H9 (cell line): ENCODE measurements around the gene TUBG1. TPM values are rescaled to one million over a fixed set of nuclear protein-coding genes. Genes with fewer than 3 reads are reported as not detected.

Source experiments
- DNase-seq: peaks from one replicate; pipeline ENCODE4 v3.0.0-alpha.2; 2017
- H2AFZ ChIP-seq: one replicate; pipeline ENCODE4 v1.6.1; 2013; ENCODE audit warnings: mild to moderate bottlenecking, low read length, control low read depth, moderate library complexity
- H2AK5ac ChIP-seq: 2 replicates; pipeline ENCODE4 v1.6.1; 2013; ENCODE audit warnings: low read length, control low read depth, mixed read lengths; ENCODE audit not compliant: insufficient read length
- H2BK120ac ChIP-seq: one replicate; pipeline ENCODE4 v1.6.1; 2013; ENCODE audit warnings: low read depth, mild to moderate bottlenecking, low read length, control low read depth, inconsistent platforms; ENCODE audit not compliant: poor library complexity, severe bottlenecking
- H2BK12ac ChIP-seq: 2 replicates; pipeline ENCODE4 v1.6.1; 2013; ENCODE audit warnings: low read length, control low read depth, mixed read lengths, low read depth; ENCODE audit not compliant: insufficient read length
- H2BK15ac ChIP-seq: 2 replicates; pipeline ENCODE4 v1.6.1; 2013; ENCODE audit warnings: low read depth, low read length, control low read depth
- H2BK20ac ChIP-seq: one replicate; pipeline ENCODE4 v1.6.1; 2013; ENCODE audit warnings: low read depth, mild to moderate bottlenecking, low read length, control low read depth, inconsistent platforms; ENCODE audit not compliant: poor library complexity, severe bottlenecking
- H2BK5ac ChIP-seq: 2 replicates; pipeline ENCODE4 v1.6.1; 2013; ENCODE audit warnings: low read length, control low read depth, mixed read lengths; ENCODE audit not compliant: insufficient read length
- H3K14ac ChIP-seq: 2 replicates; pipeline ENCODE4 v1.6.1; 2013; ENCODE audit warnings: low read length, control low read depth; ENCODE audit not compliant: insufficient read depth
- H3K18ac ChIP-seq: 2 replicates; pipeline ENCODE4 v1.6.1; 2013; ENCODE audit warnings: low read depth, mild to moderate bottlenecking, mixed read lengths, low read length, control low read depth; ENCODE audit not compliant: insufficient read length
- H3K23ac ChIP-seq: 2 replicates; pipeline ENCODE4 v1.6.1; 2013; ENCODE audit warnings: low read length, control low read depth, mixed read lengths, low read depth; ENCODE audit not compliant: insufficient read length
- H3K23me2 ChIP-seq: 2 replicates; pipeline ENCODE4 v1.6.1; 2013; ENCODE audit warnings: low read depth, mild to moderate bottlenecking, mixed read lengths, low read length, control low read depth; ENCODE audit not compliant: insufficient read length, poor library complexity, severe bottlenecking
- H3K27ac ChIP-seq: 2 replicates; pipeline ENCODE4 v1.5.1; 2013; ENCODE audit warnings: low read length, control low read depth, mixed read lengths, low read depth; ENCODE audit not compliant: insufficient read length
- H3K27me3 ChIP-seq: 2 replicates; pipeline ENCODE4 v1.6.1; 2013; ENCODE audit warnings: low read length, control low read depth, inconsistent platforms; ENCODE audit not compliant: insufficient read depth
- H3K4ac ChIP-seq: 2 replicates; pipeline ENCODE4 v1.6.1; 2013; ENCODE audit warnings: low read depth, mild to moderate bottlenecking, control low read depth, inconsistent platforms, low read length, moderate library complexity
- H3K4me1 ChIP-seq: 2 replicates; pipeline ENCODE4 v1.6.1; 2013; ENCODE audit warnings: low read length, control low read depth, inconsistent platforms; ENCODE audit not compliant: insufficient read depth
- H3K4me2 ChIP-seq: 2 replicates; pipeline ENCODE4 v1.6.1; 2013; ENCODE audit warnings: low read length, control low read depth, mixed read lengths; ENCODE audit not compliant: insufficient read length, insufficient read depth
- H3K56ac ChIP-seq: 2 replicates; pipeline ENCODE4 v1.6.1; 2013; ENCODE audit warnings: low read depth, mild to moderate bottlenecking, mixed read lengths, low read length, control low read depth; ENCODE audit not compliant: insufficient read length
- H3K79me1 ChIP-seq: 2 replicates; pipeline ENCODE4 v1.6.1; 2013; ENCODE audit warnings: low read depth, mild to moderate bottlenecking, moderate library complexity, low read length, control low read depth, inconsistent platforms; ENCODE audit not compliant: insufficient read depth, poor library complexity, severe bottlenecking
- H3K79me2 ChIP-seq: 2 replicates; pipeline ENCODE4 v1.6.1; 2013; ENCODE audit warnings: low read length, control low read depth, inconsistent platforms; ENCODE audit not compliant: insufficient read depth
- H3K9ac ChIP-seq: 2 replicates; pipeline ENCODE4 v1.6.1; 2013; ENCODE audit warnings: low read length, control low read depth, mixed read lengths; ENCODE audit not compliant: insufficient read length; ENCODE audit errors: extremely low read depth
- H3K9me3 ChIP-seq: one replicate; pipeline ENCODE4 v1.6.1; 2013; ENCODE audit warnings: low read depth, low read length, inconsistent platforms; ENCODE audit not compliant: control insufficient read depth
- H3T11ph ChIP-seq: one replicate; pipeline ENCODE4 v1.6.1; 2013; ENCODE audit warnings: mild to moderate bottlenecking, low read length, control low read depth, inconsistent platforms
- H4K20me1 ChIP-seq: one replicate; pipeline ENCODE4 v1.6.1; 2013; ENCODE audit not compliant: control insufficient read depth, insufficient read length, insufficient read depth
- H4K5ac ChIP-seq: 2 replicates; pipeline ENCODE4 v1.6.1; 2013; ENCODE audit warnings: low read depth, mild to moderate bottlenecking, mixed read lengths, low read length, control low read depth; ENCODE audit not compliant: insufficient read length
- H4K8ac ChIP-seq: replicated peaks from 2 replicates; pipeline ENCODE4 v1.6.1; 2013; ENCODE audit warnings: low read length, control low read depth, mixed read lengths, low read depth; ENCODE audit not compliant: insufficient read length
- H4K91ac ChIP-seq: 2 replicates; pipeline ENCODE4 v1.6.1; 2013; ENCODE audit warnings: low read depth, mild to moderate bottlenecking, moderate library complexity, mixed read lengths, low read length, control low read depth; ENCODE audit not compliant: insufficient read length
- H3K27ac Mint-ChIP-seq, 3 experiments: 2 replicates in 2 of 3; 3 replicates in 1 of 3; pipeline ENCODE4 v1.8.0; 2020 to 2021; ENCODE audit warnings: mixed read lengths in 3 of 3, mild to moderate bottlenecking in 1 of 3, moderate library complexity in 1 of 3
- H3K27me3 Mint-ChIP-seq: 2 replicates; pipeline ENCODE4 v1.8.0; 2021; ENCODE audit warnings: low read depth, mild to moderate bottlenecking, moderate library complexity, mixed read lengths
- H3K36me3 Mint-ChIP-seq, 3 experiments: 2 replicates in 2 of 3; 3 replicates in 1 of 3; pipeline ENCODE4 v1.8.0; 2020 to 2021; ENCODE audit warnings: low read depth in 3 of 3, mixed read lengths in 3 of 3; ENCODE audit not compliant: insufficient read depth in 1 of 3
- H3K4me1 Mint-ChIP-seq, 2 experiments: 2 replicates each; pipeline ENCODE4 v1.8.0; 2020; ENCODE audit warnings: mixed read lengths in 2 of 2
- H3K4me3 Mint-ChIP-seq, 2 experiments: 2 replicates in 1 of 2; 3 replicates in 1 of 2; pipeline ENCODE4 v1.8.0; 2020 to 2021; ENCODE audit warnings: mild to moderate bottlenecking in 2 of 2, mixed read lengths in 2 of 2, moderate library complexity in 1 of 2
- H3K9me3 Mint-ChIP-seq, 2 experiments: 2 replicates in 1 of 2; 3 replicates in 1 of 2; pipeline ENCODE4 v1.8.0; 2020; ENCODE audit warnings: mild to moderate bottlenecking in 2 of 2, mixed read lengths in 2 of 2, moderate library complexity in 1 of 2
- WGBS: extraction: QIAGEN DNeasy Blood & Tissue Kit; methylation state at CpG from one replicate; pipeline ENCODE4 v1.1.7; 2013; ENCODE audit warnings: missing lambda C conversion rate, low lambda C conversion rate, mixed read lengths; ENCODE audit not compliant: insufficient read length; ENCODE audit errors: extremely low coverage; 5-methylcytosine and 5-hydroxymethylcytosine counted together
- total RNA-seq: library from RNA; stranded (reverse); gene quantifications from 2 replicates; pipeline ENCODE4 v1.2.1, GENCODE V29; 2021
- TF ChIP-seq, protein P1 (sequence below): fragments of 200-600 bp; sonication (generic); conservative IDR thresholded peaks from 3 replicates; pipeline ENCODE4 v1.8.0; 2021; ENCODE audit warnings: antibody characterized with exemption, mild to moderate bottlenecking

TUBG1 gene
- total RNA-seq, 1 experiment from 2014 or later, result 122 TPM

DNA sequence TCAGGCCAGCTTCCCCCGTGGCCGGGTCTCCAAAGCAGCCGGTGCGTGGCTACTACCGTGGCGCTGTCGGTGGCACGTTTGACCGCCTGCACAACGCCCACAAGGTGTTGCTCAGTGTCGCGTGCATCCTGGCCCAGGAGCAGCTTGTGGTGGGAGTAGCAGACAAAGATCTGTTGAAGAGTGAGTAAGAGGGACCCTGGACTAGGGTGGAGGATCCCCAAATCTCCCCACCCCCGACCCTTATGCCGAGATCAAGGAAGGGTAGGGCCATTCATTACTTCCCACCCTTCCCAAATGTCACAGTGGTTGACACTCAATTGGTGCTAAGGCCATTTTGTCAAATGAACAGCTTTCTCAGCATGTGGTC, 46.4 kb upstream of the TUBG1 start:
- TF ChIP-seq, protein P1, sequence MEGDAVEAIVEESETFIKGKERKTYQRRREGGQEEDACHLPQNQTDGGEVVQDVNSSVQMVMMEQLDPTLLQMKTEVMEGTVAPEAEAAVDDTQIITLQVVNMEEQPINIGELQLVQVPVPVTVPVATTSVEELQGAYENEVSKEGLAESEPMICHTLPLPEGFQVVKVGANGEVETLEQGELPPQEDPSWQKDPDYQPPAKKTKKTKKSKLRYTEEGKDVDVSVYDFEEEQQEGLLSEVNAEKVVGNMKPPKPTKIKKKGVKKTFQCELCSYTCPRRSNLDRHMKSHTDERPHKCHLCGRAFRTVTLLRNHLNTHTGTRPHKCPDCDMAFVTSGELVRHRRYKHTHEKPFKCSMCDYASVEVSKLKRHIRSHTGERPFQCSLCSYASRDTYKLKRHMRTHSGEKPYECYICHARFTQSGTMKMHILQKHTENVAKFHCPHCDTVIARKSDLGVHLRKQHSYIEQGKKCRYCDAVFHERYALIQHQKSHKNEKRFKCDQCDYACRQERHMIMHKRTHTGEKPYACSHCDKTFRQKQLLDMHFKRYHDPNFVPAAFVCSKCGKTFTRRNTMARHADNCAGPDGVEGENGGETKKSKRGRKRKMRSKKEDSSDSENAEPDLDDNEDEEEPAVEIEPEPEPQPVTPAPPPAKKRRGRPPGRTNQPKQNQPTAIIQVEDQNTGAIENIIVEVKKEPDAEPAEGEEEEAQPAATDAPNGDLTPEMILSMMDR, result no peak
- no peak for DNase-seq
- H3K4me2 ChIP-seq, result peak overlapping the region; percentile 86
- H4K8ac ChIP-seq, result no peak overlapping the region
- H3K27me3 ChIP-seq, result no peaks in the 10 kb centered on the region
- H3K23me2 ChIP-seq, result peaks cover 16% of the 10 kb centered on the region
- H3K4me1 ChIP-seq, result peaks cover 2% of the 10 kb centered on the region; the same call in 1 of the 2 replicates
- no peak overlapping the region for H2AFZ ChIP-seq
- no peak overlapping the region for H3T11ph ChIP-seq
- H2BK120ac ChIP-seq, result no peak overlapping the region
- no peak overlapping the region for H2BK20ac ChIP-seq
- H3K79me1 ChIP-seq, result peaks cover 4% of the 10 kb centered on the region
- H3K4ac ChIP-seq, result no peak overlapping the region
- no peak overlapping the region for H2AK5ac ChIP-seq
- no peak overlapping the region for H2BK12ac ChIP-seq
- H3K18ac ChIP-seq, result no peak overlapping the region
- no peak overlapping the region for H3K14ac ChIP-seq
- H3K9ac ChIP-seq, result peak overlapping the region; percentile 85
- H3K27ac ChIP-seq, result no peak overlapping the region
- no peak overlapping the region for H4K5ac ChIP-seq
- Mint-ChIP-seq H3K27me3 (no peaks in the 10 kb centered on the region), H3K4me1 (peaks cover 17 to 25% of the 10 kb centered on the region in 2 experiments), H3K4me3 (peak overlapping the region; percentile 94 to 95), H3K9me3 (no peaks in the 10 kb centered on the region), H3K27ac (peak overlapping the region in 1 of 3 experiments; percentile 96; a peak in 2 of 7 replicates), H3K36me3 (peaks cover 3 to 33% (median 25%) of the 10 kb centered on the region in 3 experiments; a peak in 6 of 7 replicates)
- no peak overlapping the region for H3K56ac ChIP-seq
- H3K9me3 ChIP-seq, result no peaks in the 10 kb centered on the region
- no peak overlapping the region for H2BK15ac ChIP-seq
- H3K79me2 ChIP-seq, result peaks cover 7% of the 10 kb centered on the region; the same call in 1 of the 2 replicates
- WGBS, result no CpG with 5 or more reads among the region's 14 CpGs
- no peak overlapping the region for H2BK5ac ChIP-seq
- H4K91ac ChIP-seq, result no peak overlapping the region
- H3K23ac ChIP-seq, result no peak overlapping the region
- H4K20me1 ChIP-seq, result no peaks in the 10 kb centered on the region
